Adrenal gland (tissue), 5 donors: Measurements from ENCODE around the gene COL6A3.

Experiments
- POLR2A ChIP-seq, 2 donors: fragments of 450-650 bp; IDR thresholded peaks; one replicate each; pipeline ENCODE4 v1.6.1; 2017; ENCODE audit warnings: antibody characterized with exemption in 2 of 2, mild to moderate bottlenecking in 2 of 2, moderate library complexity in 1 of 2
- TF ChIP-seq, protein P1 (sequence below), 6 experiments: fragments of 450-650 bp in 4 of 6; fragments of 200-600 bp in 2 of 6; sonication (generic) in 1 of 6; IDR thresholded peaks; 1 replicate in 5 of 6; 2 replicates in 1 of 6; pipeline versions ENCODE4 v1.5.1 to v1.8.0; 2016 to 2021; ENCODE audit warnings: antibody characterized with exemption in 6 of 6, mild to moderate bottlenecking in 2 of 6, moderate library complexity in 1 of 6
- donor health status: DM: no; HTN: no; CAD: no.

DNA sequence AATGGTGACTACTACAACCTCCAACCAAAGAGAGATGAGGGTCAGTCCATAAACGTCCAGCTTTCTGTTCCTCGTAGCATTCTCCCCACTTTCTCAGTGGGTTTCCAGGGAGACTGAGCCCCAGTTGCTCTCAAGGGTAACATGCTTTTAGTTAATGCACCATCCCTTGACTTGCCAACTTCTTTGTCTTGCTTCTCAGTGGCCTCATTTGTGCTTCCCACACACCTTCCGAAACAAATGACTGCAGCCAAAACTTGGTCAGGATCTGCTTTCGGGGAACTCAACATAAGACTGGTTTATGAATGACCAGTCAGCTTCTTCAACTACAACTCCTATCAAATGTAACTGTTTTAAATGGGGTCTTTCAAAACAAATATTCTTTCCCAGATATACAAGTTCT lies 94.1 kb downstream of the COL6A3 start:
- no peak for TF ChIP-seq POLR2A (IDR thresholded peaks at IDR 0.05)
- TF ChIP-seq, protein P1, sequence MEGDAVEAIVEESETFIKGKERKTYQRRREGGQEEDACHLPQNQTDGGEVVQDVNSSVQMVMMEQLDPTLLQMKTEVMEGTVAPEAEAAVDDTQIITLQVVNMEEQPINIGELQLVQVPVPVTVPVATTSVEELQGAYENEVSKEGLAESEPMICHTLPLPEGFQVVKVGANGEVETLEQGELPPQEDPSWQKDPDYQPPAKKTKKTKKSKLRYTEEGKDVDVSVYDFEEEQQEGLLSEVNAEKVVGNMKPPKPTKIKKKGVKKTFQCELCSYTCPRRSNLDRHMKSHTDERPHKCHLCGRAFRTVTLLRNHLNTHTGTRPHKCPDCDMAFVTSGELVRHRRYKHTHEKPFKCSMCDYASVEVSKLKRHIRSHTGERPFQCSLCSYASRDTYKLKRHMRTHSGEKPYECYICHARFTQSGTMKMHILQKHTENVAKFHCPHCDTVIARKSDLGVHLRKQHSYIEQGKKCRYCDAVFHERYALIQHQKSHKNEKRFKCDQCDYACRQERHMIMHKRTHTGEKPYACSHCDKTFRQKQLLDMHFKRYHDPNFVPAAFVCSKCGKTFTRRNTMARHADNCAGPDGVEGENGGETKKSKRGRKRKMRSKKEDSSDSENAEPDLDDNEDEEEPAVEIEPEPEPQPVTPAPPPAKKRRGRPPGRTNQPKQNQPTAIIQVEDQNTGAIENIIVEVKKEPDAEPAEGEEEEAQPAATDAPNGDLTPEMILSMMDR (IDR thresholded peaks at IDR 0.05), result no peak
